NCI-H2107 (cell line): Measurements from ENCODE around the gene INSL3.
A peak's percentile ranks its signal among the peaks of the same experiment; 100 is the strongest.

Source experiments
- DNase-seq: peaks from one replicate; lab custom pipeline; 2025; lab: John Stamatoyannopoulos, UW

The INSL3 gene, protein sequence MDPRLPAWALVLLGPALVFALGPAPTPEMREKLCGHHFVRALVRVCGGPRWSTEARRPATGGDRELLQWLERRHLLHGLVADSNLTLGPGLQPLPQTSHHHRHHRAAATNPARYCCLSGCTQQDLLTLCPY

DNA sequence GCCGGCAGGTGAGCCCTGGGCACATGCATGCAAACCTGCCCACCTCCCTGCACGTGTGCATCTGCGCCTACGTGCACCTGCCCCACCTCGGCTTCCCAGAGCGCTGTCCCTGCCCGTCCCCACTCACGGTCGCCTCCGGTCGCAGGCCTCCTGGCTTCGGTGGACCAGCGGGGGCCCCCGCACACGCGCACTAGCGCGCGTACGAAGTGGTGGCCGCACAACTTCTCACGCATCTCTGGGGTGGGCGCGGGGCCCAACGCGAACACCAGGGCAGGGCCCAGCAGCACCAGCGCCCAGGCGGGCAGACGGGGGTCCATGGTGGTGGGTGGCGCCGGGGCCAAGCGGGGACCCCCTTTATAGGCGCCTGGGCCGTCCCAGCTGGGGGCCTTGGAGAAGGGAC lies at the start of gene INSL3:
TSS of gene INSL3 (minus strand) at position 330 of the 400 bp plus-strand sequence. CDS start at position 317, 13 bp downstream.
- DNase-seq = no peak

DNA sequence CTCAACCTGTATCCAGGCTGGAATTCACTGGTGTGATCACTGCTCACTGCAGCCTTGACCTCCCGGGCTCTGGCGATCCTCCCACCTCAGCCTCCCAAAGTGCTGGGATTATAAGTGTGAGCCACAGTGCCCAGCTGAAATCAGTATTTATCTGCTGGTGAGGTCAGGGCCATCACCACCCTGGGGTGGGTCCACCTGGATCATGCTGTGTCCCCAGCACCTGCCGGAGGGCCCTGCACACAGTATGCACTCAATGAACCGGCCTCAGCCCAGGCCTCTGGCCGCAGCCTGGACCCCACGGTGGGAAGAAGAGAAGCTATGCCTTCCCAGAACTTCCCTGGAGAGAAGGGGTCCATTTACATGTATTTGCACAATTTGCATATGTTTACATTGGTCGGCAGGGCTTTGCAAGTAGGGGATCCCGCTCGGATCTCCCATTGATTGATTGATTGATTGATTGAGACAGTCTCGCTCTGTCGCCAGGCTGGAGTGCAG lies 47.8 kb upstream of the INSL3 start:
- no peak for DNase-seq

DNA sequence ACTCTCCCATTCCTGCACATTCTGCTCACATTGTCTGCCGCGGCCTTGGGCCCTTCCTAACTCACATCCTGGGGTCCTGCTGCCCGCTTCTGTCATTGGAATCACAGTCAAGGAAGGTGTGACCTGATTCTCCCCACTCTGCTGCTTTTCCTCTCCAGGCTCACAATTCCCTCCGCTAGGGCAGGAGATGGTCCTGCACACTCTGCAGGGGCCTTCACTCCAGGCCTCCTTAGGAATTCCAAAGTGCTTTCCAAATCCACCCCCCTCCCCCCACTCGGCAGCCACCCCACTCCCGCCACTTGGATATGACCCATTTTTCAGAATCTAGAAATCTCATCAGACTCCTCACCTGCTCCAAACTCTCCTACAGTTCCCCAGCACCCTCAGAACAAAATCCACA lies 47.4 kb upstream of the INSL3 start:
- no peak for DNase-seq

DNA sequence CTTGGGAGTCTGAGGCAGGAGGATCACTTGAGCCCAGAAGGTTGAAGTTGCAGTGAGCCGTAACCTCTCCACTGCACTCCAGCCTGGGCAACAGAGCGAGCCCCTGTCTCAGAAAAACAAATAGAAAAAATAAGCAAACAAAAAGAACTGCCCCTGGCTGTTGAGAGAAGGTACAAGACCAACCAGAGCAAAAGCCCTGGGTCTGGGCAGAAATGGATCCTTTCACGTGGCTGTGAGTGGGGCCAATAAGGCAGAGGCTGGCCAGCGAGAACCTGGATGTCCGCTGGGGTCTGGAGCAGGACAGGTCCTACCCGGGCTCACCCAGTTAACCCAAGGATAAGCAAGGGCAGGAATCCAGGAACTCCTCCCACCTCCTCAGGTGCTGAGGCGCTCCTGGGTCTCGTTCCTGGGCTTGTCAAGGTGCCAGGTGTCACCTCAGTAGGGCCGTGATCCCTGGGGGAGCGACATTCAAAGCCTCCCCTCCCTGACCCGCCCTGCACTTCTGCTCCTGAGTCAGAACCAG lies 45.7 kb upstream of the INSL3 start:
- DNase-seq = no peak

DNA sequence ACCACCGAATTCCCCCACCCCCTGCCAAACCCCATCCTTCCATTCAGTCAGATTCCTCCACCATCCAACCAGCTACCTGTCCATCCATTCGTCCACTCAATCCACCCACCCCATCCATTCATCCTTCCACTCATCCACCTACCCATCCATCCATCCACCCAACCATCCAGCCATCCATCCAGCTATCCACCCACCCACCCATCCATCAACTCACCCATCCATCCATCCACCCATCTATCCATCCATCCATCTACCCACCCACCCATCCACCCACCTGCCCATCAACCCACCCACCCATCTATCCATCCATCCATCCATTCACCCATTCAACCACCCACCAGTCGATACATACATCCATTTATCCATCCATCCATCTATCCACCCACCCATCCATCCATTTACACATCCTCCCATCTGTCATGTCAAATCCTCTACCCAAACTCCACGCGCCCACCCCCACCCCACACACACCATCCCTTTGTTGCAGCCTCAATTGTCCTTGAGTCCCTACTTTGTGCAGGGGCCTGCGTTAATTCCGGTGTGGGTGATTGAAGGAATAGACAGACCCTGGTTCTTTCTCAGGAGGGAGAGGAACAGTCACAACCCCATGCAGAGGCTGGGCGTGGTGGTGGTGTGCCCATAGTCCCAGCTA lies 45.1 kb upstream of the INSL3 start:
- no peak for DNase-seq

DNA sequence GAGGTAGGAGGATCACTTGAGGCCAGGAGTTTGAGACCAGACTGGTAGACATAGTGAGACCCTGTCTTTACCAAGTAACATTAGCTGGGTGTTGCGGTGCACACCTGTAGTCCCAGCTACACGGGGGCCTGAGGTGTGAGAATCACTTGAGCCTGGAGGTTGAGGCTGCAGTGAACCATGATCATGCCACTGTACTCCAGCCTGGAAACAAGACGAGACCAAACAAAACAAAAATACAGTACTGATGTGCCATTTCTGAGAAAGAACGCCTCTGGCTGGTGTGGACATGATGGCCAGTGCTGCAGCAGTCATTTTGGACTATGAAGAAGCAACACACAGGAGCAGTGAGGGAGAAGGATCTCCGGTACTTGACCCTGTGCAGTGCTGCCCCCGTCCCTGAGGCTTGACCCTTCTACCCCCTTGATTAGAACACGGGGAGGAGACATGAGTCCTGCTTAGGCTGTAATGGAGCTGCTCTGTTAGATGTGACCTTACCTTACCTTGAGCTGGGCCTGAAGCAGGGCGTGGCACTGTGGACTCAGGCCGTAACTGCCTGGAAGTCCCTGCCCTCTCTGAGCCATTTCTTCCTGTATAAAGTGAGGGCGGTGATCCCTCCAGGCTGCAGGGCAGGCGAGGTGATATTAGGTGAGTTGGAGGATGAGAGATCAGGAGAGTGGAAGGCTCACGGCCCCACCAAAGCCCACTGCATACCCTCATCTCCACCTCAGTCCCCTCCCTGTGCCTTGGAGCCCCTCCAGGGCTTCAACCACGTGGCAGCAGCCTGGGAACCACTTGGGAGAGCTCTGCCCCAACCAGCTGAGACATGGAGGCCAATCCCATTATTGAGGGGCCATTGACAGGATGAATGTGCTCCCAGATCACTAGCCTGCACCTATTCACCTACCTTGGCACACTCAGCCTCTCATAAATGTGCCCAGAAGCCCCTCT lies 44.3 kb upstream of the INSL3 start:
- DNase-seq = no peak

DNA sequence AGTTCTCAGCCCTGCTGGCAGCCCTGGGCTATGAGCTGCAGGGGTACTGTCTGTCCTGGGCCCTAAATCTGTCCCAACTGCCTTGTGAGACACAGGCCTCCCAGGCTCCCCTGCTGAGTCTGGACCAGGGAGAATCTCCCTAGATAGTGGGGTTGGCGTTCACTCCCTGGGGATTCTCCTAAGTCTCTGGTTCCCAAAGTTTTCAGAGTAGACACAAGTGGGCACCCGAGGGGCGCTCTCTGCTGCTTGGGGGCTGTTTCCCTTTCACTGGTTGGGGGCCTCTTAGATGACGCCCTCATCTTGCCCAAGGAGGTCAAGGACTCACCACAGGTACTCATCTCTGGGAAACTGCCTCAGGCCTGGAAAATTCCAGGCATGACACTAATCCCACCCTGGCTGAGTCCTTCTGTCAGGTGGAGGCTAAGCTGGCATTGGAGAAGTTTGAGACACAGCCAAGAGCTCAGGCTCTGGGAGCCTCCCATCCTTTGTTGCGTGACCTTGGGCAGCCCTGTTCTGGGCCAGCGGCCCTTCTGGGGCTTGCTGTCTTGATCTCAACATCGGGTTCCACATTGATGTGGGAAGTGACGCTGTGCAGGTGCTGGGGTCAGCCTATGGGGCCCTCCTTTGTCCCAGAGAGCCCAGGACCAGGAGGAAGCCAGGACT lies 42.3 kb upstream of the INSL3 start:
- DNase-seq = no peak

DNA sequence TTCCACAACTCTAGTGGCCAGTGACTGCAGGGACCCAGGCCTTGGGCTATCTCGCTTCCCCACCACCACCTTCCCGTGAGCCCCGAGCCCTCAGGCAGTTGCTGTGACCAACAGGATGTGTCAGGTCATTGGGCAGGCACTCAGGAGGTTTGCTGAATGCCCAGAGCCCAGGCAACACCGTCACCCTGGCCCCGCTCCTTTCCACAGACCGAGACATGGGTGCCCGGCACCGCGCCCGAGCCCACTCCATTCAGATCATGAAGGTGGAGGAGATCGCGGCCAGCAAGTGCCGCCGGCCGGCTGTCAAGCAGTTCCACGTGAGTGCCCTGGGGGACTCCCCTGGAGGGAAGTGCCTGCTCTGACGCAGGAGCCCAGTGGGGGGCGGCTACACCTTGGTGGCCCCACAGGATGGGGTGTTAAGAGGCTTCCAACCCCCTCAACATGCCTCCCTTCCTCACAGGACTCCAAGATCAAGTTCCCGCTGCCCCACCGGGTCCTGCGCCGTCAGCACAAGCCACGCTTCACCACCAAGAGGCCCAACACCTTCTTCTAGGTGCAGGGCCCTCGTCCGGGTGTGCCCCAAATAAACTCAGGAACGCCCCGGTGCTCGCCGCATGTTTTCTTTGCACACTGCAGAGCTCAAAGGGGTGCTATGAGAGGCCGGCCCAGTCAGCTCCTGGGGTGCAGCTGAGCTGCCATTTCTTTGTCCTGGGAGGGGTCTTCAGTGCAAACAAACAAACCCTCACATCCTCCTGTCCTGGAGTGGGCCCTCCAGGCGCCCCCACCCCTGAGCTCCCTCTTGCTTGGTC lies 41.6 kb upstream of the INSL3 start:
- DNase-seq = no peak

DNA sequence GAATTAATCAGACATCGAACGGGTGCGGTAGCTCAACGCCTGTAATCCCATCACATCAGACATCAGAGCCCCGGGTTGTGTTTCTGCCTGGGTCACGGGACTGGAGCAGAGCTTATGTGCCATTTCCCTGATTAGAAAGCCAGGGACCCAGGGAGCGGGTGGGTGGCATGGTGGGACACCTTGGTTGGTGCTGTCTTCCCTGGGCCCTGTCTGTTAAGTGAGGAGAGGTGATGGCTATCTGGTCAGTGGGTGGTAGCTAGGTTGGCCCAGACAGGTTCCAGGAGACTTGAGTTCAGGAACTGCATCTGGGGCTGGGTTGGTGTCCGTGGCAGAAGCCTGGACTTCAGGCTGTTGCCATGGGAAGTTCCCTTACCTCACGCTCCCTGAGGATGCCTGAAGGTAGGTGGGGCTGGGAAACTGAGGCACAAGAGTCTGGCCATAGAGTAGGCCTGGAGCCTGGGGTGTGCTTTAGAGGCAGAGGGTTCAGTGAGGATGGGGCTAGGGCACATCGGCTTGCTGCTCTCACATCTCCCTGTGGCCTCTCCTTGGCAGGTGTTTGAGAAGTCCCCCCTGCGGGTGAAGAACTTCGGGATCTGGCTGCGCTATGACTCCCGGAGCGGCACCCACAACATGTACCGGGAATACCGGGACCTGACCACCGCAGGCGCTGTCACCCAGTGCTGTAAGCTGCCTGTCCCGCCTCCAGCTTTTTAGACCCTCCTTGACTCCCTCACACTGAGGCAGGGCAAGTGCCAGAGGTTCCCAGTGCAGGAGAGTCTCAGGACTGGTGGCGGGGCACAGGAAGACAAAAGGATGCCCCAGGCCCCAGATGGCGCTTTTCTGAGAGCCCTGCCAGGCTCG lies 40.5 kb upstream of the INSL3 start:
- no peak for DNase-seq

DNA sequence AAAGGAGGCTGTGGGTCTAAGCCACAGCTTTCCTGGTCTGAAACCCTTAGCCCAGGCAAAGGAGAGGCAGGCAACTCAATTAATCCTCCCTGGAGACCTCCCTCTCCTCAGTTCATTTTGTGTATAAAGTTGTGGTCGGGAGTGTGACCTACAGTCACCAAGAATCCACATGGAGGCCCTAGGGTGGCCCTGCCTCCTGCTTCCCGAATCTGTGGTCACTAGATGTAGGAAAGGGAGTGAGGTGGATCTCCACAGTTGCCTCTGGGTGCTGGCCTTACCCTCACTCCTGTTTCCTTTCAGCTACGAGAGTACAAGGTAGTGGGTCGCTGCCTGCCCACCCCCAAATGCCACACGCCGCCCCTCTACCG lies 39.7 kb upstream of the INSL3 start:
- DNase-seq = no peak

DNA sequence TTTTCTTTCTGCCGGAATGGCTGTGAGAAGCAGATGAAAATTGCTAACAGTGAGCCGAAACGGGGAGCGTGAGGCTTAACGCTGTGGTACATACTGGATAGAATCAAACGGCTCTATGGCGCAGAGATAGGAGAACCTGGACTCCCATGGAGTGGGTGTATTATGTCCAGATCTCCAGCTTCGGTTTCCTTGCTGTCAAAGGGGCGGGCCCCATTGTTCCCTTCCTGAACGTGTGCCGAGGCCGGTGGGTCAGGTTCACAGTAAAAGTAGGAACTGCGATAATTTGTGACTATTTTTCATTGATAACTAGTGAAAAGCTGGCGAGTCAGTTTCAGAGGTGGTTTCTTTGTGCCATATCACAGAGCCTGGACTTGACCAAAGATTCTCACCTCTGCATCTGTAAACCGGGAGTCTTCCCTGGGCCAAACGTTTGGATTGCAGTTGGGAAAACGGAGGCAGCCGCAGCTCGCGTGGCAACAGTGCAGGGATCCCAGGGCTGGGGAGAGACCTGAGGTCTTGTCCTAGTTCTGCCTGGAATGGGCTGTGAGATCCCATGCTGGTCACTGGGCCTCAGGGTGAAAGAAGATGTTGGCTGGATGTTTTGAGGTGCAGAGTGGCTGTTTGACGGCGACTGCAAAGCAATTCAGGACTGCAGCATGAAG lies 39.1 kb upstream of the INSL3 start:
- no peak for DNase-seq

DNA sequence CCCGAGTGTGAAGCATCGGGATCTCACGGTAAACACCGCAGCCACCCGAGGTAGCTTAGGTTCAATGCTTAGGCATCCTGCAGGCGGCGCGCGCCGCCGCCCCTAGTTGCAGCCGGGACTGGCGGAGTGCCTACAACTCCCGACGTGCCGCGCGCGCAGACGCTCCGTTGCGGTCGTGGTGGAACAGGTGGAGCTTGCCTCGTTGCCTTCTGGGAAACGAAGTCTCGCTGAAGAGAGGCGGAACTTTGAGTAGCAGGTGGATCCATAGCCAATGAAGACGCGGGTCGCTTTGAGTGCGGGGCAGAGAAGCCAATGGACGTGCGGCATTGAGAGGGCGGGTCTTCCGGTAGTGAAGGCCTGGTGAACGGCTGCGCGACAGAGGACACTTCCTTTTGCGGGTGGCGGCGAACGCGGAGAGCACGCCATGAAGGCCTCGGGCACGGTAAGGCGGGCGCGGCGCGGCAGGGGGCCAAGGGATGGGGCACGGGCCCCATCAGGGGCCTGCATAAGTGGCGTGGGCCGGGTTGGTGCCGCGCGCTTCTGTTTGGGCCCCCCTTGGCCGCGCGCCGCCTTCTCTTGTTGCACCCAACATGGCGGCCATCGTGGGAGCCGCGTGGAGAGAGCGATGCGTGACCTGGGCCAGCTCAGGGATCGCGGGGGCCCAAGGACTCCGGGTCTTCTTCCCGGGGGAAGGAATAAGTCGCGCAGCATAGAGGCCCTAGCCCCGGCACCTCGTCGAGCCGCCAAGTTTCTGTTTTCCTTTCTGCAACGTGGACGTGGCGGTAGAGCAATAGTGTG lies 38.4 kb upstream of the INSL3 start, which contains the start of gene RPL18A:
TSS of gene RPL18A (plus strand) at position 378 of the 798 bp plus-strand sequence. CDS start at position 425, 47 bp downstream.
- DNase-seq = peak; percentile 96

DNA sequence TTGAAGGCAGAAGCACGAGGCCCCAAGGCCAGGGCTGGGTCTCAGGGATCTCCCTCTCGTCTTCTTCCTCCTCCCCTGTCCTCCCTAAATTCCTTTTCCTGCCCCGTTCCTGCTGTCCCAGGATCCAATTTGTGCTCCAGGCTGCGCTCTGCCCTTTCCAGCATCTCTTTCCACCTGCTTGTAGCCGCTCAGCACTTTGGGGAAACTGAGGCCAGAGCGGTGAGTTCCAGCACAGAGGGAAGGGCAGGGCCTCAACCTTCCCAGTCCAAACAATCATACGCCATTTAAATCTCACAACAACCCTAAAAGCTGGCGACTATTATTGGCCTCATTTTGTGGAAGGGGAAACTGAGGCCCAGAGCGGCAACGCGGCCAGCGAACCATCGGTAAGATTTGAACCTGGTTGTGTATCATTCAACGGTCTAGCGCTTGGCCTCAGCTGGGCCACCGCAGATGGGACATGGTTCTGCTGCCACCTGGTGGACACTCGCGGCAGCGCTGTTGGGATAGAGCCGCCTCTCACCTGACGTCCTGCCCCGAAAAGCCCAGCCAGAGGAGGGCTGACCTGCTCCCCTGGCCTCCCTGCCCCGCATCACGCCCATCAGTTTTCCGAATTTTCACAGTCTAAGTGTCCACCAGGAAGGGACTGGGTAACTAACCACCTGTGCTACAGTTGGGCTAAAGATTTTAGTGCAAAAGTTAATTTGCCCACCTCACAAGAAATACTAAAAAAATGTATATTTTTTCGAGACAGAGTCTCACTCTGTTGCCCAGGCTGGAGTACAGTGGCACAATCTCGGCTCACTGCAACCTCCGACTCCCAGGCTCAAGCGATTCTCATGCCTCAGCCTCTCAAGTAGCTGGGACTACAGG lies 34.2 kb upstream of the INSL3 start:
- peak; percentile 30 for DNase-seq

DNA sequence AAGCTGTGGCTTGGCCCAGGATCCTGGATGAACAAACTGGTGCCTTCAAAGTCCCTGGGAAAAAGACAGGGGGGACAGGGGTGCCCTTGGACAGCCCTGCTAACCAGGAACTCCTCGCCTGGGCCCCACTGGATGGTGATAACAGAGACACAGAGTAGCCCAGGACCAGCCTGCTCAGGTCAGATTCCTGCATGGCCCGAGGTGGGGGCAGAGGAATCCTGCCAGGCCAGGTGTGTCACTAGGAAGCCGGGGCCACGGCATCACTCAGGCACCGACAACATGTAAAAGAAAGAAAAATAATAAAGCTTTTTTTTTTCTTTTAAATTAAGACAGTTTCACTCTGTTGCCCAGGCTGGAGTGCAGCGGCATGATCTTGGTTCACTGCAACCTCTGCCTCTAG lies 32.7 kb upstream of the INSL3 start:
- DNase-seq = no peak

DNA sequence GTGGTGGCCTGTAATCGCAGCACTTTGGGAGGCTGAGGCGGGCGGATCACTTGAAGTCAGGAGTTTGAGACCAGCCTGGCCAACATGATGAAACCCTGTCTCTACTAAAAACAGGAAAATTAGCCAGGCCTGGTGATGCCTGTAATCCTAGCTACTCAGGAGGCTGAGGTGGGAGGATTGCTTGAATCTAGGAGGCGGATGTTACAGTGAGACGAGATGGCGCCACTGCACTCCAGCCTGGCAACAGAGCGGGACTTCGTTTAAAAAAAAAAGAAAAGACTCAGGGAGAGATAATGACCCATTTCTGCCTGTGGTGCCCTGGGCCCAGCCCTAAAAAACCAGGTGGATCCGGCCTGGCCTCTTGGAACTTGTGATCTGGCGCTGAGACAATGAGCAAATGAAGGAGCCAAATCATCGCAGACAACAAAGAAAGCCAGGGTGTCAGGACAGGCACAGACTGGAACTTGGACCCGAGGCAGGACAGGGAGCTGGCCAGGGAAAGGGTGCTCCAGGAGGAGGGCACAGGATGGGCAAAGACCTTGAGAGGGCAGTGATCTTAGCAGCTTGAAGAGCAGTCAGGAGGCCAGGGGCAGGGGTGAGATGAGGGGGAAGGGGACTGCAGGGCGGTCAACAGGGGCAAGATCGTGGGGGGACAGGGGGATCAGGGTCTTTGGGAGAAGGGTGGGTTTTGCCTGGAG lies 27.4 kb upstream of the INSL3 start:
- no peak for DNase-seq

DNA sequence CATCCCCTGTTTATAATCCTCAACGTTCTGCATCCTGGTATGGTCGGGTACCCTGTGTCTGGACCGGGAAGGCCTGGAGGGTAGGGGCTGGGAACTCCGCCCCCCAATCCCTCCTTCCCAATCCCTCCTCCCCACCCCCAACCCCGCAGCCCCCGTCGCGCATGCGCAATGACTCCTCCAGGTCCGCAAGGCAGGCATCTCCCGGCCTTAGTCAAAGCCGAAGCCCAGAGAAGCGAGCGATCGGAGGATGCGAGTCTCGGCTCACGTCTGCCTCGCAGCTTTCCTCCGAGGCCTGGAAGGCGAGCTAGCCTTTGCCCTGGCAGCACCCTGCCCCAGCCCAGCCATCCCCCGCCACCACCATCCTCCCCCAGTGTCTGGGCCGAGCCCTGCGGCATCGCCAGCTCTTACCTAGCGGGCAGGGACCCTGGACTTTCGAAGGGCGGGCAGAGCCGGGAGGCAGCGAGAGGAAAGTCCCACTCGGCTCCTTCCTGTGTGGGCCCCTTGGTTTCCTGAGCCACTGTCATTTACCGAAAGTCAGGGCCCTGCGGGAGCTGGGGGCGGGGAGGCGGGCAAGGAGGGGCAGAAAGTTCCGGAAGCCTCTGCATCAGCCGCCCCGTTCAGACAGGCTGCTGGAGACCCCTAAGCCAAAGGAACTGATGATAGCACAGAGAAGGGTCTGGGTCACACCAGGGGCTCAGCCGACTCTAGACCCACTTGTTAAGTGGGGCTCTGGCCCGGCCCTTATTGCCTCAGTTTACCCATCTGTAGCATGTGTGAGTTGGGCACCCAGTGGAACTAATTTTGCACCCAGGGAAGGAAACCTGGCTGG lies 26.4 kb upstream of the INSL3 start, which contains the start of gene JAK3:
TSS of gene JAK3 (minus strand) at position 445 of the 829 bp plus-strand sequence. CDS start 3,565 bp downstream, outside the sequence.
- DNase-seq = no peak
